LHCN-M2 (cell line): ENCODE measurements around the gene VWA3A. TPM values are rescaled to one million over a fixed set of nuclear protein-coding genes. Genes with fewer than 3 reads are reported as not detected.
"Not testable (repeated sequence)": the region's sequence is repeated elsewhere in the genome, so short reads cannot be mapped to it uniquely, and the experiment has no call there.

ENCODE experiments used
- DNase-seq: peaks from one replicate; pipeline ENCODE4 v3.0.0-alpha.2; 2012; ENCODE audit warnings: low read depth
- total RNA-seq: library from RNA; depleted of rRNA; stranded (reverse); fragments of >200 nt; gene quantifications from 2 replicates; pipeline ENCODE4 v1.2.3, GENCODE V29; 2014

The VWA3A gene
- total RNA-seq, 1 experiment from 2014 or later = not detected

DNA sequence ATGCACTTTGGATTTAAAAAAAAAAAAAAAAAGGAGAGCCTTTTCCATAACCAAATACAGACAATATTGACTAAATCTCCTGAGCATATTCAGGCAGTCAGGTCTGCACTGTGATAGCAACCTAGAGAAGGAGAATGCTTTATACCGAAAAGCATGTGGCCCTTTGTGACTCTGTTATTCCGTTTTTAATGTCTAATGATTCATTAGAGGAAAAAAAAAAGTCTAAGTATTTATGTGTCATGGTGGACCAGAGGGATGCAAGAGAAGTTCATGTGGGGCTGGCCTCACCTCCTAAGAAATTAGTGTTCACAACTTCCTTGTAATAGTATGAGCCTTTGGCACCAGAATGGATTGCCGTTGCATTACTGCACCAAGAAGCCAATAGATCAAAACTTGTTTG, 11.3 kb upstream of the VWA3A start:
- DNase-seq = no peak

DNA sequence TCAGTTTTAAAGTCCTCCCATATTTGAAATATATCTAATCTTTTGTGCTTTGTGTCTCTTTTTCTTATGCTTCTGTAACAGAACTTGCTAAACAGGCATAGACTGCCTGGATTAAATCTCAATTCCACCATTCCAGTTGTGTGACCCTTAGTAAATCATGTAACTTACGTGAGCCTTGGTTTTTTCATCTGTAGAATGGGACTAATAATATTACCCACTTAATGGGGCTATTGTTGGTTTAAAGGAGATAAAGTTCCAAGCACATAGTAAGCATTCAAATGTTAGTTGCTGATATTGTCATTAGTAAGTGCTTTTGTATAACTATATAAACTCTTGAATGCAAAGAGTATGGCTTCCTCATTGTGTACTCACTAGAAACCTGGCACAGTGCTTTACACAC, 5.9 kb upstream of the VWA3A start:
- DNase-seq = no peak

DNA sequence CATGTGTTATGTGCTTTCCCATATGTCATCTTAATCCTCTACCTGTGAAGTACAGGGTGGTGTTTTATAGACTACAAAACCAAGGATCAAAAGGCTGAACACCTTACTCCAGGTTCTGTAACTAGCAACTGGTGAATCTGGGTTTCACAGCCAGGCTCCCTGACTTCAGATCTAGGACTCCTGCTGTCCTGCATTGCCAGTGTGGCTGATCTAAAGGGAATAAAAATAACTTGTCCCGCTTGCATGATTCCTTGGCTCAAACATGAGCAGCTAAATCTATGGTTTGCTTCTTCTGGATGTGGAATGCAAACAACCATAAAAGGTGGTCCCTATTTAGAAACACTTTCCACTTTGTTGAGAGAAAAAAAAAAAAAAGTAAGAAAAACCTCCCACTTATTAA, 3.7 kb upstream of the VWA3A start:
- no peak for DNase-seq

DNA sequence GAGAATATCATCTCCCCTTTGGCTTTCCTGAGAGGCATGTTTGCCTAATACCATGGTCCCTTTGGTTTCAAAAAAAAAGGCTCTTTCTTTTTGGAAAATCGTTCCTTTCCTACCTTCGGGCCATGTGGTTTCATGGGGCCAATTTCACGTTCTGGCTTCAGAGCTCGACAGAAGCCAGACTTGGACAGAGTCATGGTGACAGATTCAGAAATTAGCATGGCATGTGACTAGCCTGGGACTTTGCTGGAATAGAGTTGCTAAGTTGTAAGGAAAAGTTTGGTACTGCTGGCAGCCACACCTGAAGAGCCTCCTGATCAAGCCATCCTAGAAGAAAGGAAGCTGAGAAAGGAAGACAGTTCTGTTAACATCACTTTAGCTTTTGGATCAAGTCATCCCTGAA, 2.4 kb upstream of the VWA3A start:
- no peak for DNase-seq

DNA sequence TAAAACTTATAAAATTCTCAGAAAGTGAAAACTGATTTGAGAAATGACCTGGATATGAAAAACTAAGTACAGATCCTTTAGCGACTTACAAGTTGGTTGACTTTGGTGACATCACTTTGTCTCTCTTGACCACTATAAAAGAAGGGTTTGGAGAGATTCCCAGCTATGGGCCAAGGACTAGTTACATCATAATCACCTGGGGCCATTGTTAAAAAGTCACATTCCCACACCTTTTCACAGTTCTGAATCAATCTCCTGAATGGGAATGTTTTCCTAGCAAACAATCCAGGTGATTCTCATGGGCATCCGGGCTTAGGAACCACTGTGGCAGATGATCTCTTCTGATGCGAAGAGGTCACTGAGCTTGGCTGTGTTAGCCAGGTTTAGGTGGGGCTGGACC, 620 bp upstream of the VWA3A start:
- DNase-seq = no peak

DNA sequence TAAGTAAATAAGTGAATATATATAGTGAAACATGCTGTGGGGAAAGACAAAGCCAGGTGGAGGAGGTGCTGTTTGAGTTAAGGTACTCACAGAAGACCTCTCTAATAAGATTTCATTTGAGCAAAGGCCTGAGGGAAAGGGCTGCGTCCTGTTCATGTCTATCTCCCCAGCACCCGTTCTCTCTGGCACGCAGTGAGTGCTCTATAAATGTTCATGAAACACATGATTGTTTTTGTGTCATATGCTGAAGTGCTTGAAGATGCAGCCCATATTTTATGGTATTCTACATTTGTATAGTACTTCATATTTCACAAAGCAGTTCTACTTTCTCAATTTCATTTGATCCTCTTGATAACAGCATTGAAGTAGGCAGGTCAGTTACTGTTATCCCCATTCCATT, 990 bp downstream of the VWA3A start:
- no peak for DNase-seq

DNA sequence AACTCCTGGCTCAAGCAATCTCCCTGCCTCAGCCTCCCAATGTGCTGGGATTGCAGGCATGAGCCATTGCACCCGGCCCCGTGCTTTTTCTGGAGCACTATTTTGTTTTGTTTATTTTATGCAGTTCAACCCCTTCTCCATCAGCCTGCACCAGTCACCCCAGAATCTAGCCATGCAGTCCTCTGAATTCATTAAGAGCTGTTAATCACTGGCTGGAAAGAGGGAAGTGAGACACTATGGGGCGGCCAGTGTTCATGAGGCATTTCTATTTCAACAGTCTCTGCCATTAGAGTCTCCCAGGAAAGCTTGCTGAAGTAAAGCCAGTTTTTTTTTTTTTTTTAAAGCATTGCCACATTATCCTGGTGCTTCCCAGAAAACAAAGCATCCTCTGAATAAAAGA, 1.7 kb downstream of the VWA3A start:
- DNase-seq = no peak

DNA sequence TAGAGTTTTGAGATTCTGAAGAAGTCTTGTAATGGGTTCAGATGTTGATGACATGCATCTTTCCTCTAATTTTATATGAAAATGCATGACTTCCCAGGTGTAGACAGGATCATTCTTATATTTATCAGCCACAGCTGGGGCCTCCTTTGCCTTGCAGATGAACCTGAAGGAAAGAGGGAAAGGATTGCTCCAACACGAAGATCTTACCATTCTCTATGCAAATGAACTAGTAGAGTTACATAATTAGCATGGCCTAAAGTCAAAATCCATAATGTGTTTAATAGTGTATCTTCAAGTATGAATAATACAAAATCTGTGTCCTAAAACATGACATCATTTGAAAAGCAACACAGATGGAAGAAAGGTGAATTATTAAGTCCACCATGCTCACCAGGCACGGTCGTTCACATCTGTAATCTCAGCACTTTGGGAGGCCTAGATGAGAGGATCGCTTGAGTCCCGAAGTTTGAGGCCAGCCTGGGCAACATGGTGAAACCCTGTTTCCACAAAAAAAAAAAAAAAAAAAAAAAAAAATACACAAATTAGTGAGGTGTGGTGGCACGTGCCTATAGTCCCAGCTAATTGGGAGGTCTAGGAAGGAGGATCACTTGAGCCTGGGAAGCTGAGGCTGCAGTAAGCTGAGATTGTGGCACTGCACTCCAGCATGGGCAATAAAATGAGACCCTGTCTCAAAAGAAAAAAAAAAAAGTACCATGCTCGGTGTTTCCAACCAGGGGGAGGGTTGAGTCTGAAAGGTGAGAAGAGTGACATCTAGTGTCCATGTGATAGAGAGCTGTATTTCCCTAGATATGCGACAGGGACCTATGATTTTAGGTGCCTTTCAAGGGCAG, 6.3 kb downstream of the VWA3A start:
- peak; percentile 52 for DNase-seq

DNA sequence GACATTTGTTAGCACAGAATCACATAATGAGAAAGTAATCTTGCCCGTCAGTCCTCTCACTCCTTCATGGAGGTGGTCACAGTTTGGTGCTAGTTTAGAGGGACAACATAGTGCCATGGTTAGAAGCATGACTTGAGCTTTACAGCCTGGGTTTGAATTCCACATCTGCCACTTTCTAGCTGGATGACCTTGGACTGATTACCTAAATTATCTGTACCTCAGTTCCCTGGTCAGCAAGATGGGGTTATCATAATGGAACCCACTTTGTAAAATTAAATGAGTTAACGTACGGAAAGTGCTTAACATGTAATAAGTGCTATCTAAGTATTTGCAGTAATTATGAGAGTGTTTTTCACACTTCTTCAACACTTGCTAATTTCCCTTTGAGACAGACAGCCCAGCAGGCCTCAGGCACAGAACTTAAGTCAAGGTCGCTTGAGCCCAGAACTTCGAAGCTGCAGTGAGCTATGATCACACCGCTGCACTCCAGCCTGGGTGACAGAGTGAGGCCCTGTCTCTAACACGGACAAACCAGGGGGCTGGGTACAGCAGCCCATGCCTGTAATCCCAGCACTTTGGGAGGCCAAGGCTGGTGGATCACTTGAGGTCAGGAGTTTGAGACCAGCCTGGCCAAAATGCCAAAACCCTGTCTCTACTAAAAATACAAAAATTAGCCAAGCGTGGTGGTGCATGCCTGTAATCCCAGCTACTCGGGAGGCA, 7.1 kb downstream of the VWA3A start:
- no peak for DNase-seq

DNA sequence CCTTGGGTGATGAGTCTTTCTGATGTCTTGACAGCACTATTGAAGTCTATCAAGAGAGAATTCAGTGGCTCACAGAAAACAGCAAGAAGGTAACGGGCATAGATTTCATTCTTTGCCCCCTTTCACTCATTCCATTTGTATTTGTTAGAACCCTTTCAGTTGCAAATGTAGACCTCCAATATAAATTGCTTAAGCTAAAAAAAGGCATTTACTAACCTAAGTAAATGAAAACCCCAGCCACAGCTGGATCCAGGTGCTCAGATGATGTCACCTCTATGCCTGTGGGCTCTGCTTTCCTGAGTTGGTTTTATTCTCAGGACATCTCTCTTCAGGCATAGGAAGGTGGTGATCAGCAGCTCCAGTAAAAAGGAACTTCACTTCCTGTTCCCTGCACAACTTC, 11.1 kb downstream of the VWA3A start:
- no peak for DNase-seq

DNA sequence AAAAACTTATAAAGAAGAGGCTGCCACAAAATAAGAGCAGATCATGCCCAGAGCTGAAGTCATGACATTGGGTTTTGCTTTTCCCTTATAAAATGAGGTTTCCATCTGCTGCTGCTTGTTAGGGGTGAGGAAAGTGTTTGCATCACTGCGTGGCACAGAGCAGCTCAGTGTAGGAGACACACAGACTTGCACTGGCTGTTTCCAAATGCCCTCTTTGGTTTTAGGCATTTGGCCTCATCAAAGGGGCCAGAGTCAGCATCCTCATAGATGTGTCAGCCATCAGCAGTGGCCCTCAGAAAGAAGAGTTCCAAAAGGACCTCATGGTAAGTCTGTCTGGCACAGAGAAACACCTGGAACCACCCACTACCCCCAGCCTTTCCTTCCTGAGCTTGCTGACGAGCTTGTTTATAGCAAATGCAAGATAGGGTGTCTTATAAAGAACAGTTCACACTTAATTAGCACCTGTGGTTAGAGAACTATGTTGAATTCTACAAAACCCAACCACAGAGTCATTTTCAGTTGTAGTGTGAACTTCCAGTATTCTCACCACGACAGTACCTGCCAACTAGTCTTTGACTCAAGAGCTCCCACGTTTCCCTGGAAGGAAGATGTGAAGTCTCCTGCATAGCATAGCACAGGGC, 17.0 kb downstream of the VWA3A start:
- DNase-seq = no peak

DNA sequence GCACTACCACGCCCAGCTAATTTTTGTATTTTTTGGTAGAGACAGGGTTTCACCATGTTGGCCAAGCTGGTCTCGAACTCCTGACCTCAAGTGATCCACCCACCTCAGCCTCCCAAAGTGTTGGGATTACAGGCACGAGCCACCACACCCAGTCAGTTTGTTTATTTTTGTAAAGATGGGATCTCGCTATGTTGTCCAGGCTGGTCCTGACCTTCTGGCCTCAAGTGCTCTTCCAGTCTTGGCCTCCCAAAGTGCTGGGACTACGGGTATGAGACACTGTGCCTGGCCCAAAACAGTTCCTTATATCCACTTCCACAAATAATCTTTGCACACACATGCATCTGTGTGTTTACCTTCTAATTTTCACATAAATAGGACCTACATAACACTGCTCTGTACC, 19.3 kb downstream of the VWA3A start:
- not testable (repeated sequence) for DNase-seq

DNA sequence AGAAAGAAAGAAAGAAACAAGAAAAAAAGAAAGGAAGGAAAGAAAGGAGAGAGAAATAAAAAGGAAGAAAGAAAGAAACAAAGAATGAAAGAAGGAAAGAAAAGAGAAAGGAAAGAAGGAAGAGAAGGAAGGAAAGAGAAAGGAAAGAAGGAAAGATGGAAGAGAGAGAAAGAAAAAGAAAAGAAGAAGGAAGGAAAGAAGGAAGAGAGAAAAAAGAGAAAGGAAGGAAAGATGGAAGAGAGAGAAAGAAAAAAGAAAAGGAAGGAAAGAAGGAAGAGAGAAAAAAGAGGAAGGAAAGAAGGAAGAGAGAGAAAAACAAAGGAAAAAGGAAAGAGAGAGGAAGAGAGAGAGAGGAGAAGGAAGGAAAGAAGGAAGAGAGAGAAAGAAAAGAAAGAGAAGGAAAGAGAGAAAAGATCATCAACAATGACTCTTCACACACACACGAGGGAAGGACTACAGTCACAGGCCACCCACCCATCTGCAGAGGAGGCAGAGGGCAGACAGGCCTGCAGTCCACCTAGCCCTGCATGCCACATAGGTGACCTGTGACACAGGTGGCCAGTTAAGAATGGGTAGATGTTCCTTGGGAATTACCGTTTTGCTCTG, 23.9 kb downstream of the VWA3A start:
- DNase-seq = no peak

DNA sequence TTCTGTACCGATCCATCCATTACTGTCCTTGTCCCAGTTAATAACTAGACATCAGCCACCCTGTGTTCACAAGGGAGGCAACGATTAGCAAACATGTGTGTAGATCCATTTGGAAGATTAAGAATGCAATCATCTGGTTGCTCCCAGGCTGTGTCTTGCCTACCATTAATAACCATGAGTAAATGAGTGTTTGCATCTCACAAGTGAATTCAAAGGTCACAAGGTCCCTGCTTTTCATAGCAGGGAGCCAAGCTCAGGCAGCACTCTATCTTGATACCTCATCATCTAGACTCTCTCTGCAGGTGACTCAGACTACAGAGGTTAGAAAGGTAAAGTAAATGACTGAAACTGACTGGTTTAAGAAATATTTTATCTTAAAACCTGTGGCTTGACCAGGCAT, 25.3 kb downstream of the VWA3A start:
- no peak for DNase-seq

DNA sequence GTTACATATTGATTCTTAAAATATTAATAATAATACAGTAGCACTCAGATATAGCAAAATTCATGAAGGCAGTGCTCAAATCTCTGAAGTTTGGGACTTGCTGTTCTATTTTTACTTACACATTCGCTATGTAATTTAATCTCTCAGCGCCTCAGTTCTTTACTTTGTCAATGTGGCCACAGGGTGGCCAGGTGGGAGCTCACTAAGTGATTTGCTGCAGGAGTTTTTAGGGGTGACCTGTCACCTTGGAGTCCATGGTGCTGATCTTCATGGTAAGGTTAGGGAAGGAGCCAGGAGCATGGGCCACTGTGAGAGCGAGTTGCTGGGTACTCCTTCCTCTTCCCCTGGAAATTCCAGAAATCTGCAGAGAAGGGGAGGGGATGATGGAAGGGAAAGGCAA, 28.1 kb downstream of the VWA3A start:
- DNase-seq = no peak

DNA sequence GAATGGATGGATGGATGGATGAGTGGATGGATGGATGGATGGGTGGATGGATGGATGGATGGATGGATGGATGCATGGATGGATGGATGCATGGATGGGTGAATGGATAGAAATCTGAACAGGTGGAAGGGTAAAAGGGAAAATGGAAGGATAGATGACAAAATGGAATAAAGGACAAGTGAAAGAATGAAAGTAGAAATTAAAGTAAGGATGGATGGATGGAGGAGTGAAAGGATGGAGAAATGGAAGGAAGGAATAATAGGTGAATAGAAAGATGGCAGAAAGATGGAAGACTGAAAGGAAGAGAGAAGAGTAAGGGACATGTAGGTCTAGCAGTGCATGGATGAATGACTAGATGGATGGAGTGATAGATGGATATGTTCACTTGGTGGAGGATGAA, 29.9 kb downstream of the VWA3A start:
- DNase-seq = no peak

DNA sequence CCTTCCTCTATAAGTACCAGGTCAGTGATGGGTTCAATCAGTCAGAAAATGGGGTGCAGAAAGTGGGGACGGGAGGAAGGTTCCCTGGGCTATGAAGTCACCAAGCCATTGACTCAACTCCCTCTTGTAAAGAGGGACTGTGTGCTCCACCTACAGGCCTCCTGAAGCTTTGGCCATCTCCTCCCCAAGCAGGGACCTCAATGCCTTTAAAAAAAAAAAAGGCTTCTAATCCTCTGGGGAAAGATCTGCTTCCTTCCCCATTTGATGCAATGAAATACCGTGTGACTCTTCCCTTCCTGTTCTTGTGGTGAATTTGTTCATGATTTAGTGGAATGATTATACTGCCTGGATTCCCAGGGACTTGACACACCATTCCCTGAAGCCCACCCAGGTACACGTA, 30.8 kb downstream of the VWA3A start:
- DNase-seq = peak; percentile 18

DNA sequence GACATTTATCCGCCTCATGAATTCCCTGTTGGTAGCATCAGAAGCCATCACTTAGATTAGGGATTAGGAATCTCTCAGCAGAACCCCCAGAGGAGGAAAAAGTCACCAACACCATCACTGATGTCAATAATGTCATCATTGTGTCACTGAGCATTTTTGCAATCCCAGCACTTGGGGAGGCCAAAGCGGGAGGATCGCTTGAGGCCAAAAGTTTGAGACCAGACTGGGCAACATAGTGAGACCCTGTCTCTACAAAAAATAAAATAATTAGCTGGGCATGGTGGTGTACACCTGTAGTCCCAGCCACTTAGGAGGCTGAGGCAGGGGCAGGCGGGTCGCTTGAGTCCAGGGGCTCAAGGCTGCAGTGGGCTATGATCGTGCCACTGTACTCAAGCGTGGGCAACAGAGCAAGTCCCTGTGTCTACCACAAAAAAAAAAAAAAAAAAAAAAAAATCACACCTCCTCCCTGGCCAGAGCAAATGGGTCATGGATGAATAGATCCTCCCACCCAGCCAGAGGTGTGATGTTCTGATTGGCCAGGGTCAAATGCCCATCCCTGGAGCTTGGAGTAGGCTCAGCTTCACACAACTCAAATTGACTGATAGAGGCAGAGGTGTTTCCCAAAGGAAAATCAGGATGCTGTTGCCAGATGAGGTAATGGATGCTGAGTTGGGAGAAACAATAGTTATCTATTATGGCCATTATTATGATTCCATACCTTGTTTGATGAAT, 31.6 kb downstream of the VWA3A start:
- DNase-seq = no peak

DNA sequence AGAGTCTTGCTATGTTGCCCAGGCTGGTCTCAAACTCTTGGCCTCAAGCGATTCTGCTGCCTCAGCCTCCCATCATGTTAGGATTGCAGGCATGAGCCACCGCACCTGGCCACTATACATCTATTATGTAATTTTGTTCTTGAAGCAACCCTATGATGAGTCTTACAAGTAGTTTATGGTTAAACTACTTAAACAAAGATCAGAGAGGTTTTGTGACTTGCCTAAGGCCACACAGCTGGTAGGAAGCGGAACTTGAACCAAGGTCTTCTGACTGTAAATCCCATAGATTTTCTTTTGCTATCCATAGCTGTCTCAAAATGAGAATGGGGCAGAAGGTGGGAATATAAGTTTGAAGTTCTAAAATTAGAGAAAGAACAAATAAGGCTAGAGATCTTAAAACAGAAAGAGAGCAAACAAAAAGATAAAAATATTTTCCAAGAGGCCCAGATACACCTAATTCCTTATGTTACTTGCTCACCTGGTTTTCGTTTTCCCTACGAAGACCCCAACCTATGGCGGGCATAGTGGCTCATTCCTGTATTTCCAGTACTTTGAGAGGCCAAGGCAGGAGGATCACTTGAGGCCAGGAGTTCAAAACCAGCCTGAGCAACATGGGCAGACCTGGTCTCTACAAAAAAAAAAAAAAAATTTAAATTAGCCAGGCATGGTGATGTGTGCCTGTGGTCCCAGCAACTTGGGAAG, 32.4 kb downstream of the VWA3A start:
- no peak for DNase-seq

DNA sequence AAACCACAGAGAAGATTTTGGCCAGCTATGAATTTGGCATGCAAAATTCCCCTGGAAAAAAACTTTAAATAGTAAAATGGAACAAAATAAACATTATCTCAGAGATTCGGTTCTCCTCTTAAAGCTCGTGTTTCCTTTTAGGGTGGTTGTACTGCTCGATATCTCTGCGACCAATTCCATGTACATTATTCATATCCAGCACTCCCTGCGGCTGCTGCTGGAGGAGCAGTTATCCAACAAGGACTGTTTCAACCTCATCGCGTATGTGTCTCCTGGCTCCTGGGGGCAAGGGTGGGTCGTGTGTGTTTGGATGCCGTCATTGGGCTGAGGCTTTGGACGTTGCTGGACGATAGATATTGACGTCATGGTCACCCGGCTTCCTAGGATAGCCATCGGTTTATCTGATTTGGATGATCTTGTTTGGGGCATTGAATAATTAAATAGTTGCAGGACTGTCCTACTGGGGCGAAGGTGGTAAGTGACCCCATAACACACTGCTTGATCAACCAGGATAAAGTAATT, 33.8 kb downstream of the VWA3A start:
- peak; percentile 3 for DNase-seq

DNA sequence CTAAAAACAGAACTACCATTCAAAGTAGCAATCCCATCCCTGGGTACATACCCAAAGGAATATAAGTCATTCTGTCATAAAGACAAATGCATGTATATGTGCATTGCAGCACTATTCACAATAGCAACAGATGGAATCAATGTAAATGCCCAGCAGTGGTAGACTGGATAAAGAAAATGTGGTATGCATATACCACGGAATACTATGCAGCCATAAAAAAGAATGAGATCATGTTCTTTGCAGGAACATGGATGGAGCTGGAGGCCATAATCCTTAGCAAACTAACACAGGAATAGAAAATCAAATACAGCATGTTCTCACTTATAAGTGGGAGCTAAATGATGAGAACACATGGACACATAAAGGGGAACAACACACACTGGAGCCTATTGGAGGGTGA, 36.2 kb downstream of the VWA3A start:
- DNase-seq = not testable (repeated sequence)
